ENCODE measurements around the gene TBATA.
"Not testable (repeated sequence)": the region's sequence is repeated elsewhere in the genome, so short reads cannot be mapped to it uniquely, and the experiment has no call there.

TBATA gene

DNA sequence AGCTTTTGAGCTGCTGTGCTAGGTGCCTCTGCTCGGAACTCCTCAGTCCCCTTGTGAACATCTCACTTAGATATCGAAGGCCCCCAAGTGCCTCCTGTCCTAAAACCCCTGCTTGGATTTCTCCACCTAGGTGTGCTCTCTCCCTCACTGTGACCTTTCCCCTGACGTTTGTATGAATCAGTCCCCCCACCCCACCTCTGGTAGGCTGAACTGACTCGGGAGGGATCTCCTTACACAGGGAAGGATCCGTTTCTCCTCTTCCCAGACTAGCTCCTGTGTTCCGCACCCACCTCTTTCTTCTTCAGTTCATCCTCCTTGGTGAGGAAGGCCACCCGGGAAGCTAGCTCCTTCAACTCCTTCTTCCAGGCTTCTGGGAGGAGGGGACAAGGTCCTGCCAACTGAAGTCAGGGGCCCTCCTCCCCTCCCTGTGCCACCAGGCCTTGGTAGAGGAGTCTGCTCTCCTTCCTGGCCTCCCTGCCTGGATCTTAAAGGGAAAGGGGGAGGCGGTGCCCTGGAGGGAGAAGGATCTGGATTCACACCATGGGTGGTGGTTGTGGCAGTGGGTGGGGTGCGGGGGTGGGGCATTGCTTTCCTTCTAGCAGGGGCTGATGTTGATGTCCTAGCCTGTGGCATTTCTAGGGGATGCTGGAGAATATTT, 6.8 kb downstream of the TBATA start:
- DNase-seq = no peak

DNA sequence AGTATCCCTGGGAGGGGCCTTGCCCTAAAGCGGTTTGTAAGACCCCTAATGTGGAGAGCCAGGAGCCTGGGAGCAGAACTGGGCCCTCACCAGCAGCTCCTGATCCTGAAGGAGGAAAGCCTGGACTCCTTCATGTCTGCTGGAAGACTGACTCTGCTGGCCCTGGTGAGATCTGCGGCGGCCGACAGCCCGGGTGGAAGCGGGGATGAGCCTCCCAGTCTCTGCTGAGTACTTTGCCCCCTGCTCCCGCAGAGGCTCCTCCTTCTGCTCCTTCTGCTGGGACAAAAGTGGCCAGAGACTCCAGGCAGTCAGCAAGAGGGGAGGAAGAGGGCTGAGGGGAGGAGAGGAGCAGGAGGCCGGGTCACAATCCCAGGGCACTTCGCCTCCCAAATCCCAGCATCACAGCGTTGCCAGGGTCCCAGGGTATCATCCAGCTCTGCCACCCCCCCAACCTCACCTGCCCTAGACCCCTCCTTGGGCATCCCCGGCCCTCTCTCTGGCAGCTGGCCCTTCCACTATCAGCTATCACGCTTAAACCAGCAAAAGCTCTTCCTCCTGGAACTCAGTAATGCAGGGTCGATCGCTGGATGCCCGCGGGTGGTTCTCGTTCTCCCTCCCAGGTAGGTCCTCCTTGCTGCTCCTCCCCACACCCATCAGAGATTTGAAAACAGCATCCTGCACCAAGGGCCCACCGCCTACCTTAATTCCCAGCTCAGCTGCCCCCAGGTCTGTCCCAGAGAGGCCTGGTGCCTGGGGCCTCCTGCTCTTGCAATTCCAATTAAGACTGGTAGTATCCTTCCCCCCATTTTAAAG, 7.9 kb downstream of the TBATA start:
- DNase-seq = no peak

DNA sequence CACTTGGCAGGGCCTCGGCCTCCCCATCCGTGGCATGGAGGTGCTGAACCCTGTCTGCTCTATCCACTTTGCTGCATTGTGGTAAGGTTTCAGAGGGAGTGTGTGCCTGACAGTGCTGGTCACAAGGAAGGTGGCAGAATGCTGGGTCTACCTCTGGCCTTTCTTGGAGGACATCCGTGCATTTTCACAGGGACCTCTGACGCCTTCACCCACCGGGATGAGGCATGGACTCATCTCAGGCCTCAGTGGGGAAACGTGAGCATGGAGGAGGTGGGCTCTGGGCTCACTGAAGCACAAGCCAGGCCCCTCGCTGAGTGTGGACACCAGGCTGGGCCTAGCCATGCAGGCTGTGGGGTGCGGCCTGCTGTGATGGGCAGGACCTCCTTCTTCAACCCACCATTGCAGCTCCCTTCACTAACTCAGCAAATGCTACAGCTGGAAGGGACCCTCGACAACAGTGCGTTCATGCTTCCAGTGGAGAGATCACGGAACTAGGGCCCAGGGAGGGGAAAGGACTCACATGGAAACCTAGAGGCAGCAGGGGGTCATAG, 8.6 kb downstream of the TBATA start:
- DNase-seq = no peak

DNA sequence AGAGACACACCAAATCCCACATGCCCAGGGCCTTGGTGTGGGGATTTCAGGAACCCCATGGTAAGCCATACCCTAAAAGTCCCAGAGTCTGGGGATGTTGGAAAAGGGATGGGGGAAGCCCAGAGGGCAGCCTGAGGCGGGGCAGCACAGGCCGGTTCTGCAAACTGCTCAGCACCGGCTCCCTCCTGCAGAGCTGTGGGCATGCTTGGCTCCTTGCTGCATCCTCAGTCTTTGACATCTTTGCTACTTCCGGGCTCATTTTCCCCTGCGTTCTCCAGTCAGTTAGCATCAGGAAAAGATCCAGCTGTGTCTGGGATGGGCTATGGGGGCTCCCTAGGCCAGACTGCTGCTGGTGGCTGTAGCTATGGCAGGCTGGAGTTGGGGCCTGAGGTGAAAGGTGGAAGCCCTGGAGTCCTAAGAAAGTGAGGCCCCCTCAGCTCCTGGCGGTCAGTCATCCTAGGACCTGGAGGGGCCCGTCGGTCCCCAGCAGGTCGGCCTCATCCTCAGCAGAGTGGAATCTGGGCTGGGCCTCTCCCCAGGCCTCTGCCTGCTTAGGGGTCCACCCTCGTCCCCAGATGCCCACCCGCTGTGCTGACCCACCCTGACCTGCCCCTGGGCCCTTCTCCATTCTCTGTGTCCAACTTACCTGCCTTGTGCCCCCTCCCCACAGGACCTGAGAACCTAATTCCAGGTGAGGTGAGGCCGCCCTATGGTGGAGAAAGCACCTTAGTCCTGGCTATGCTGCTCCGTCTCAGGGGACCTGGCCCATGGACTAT, 9.3 kb downstream of the TBATA start:
- DNase-seq = no peak

DNA sequence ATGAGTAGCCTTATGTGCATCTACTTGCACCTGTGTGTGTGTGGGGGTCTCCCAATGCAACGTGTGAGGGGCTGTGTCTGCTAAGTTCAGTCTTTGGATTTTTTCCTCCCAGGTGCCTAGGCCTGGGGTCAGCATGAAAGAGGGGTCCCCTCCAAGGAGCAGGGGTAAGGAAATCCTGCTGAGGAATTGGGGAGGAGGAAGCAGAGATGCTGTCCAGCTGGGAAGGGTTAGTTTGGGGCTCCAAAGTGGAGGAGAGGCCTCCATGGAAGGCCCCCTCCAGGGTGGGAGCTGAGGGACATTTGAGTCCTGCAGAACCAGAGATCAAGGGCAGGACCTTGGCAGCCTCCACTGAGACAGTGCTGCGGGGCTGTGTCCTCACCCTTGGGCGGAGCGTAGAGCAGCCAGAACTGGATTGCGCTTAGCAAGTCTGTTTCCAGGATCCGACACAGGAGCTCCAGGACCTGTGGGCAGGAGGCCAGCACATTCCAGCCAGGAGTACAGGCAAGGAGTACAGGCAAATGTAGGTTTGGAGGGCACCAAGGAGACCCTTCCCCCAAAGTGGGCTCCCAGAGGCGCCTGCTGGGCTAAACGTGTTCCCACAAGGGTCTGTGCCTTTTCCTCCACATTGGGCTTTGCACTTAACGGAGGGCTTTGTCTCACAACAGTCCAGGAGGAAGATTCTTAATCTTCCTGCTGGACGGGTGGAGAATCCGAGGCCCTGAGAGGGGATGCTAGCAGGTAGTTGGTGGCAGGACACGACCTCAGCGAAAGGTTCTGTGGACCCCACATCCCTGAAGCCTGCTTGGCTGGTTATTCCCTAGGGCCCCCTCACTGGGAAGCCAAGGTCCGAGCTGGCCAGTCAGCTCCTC, 10.1 kb downstream of the TBATA start:
- no peak for DNase-seq

DNA sequence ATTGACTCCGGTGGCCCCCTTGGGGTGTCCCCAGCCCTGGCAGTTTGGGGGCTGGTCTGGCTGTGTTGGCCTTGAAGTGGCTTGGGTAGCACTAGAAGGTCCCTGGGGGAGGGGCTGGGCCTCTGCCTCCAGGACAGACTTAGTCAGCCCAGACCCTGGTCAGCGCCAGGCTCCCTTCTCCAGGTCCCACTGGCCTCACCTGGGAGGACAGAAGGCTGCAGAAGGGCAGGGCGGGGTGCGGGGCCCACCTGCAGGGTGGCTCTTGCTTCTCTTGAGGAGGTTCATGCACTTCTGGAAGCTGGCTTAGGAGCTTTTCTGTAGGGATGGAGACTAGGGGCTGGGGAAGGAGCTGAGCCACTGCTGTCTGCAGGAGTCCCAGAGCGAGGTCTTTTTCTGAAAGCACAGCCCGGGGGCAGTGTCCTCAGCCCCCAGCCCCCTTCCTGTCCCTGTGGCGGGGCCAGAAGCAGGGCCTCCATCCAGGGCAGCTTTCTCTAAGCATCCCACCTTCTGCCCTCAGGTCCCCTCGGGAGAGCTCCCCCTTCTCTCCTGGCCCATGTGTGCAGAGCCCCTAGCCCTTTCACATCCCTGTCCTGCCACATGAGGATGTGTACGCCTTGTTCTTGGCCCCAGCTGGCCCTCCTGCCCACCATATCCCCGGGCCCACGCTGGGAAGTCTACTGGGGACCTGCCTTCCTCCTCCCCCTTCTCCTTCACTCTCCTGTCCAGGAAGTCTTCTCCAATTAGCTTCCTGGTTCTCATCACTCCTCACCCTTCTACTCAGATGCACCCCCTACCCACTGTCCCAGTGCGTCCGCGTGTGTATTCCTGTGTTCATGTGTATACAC, 11.0 kb downstream of the TBATA start:
- DNase-seq = no peak

DNA sequence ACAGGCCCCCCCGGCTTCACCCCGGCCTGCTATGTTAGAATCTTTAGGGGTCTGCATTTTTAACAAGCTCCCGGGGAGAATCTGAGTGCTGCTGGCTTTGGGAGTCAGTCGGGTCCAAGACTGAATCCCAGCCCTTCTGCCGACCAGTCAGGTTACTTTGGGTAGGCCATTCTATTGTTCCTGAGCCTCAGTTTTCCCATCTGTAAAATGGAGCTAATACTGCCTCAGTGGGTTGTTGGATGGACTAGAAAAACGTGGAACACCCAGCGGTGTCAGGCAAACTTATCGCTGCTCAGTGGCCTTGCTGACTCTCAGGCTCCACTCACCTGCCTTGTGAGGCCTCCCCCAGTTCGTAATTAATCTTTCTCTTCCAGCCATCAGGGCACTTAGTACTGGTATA, 11.7 kb downstream of the TBATA start:
- no peak for DNase-seq

DNA sequence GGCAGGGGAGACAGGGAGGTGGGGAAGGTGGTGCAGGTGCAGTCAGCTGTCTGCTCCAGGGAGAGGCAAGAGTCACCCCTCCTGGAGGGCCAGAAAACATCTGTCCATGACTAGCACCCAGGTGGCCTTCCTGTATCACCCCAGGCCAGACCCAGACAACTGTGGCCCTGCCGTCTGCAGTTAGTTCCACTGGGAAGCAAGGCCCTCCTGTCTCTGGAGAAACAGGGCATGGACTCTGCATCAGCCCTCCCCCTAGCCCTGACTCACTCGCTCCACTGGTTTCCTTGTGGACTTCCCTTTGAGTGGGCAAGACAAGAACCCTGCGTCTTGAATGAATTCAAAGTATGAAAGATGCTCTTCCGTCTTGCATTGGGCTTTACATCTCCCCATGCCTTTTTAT, 12.6 kb downstream of the TBATA start:
- peak; percentile 17 to 57 for DNase-seq

DNA sequence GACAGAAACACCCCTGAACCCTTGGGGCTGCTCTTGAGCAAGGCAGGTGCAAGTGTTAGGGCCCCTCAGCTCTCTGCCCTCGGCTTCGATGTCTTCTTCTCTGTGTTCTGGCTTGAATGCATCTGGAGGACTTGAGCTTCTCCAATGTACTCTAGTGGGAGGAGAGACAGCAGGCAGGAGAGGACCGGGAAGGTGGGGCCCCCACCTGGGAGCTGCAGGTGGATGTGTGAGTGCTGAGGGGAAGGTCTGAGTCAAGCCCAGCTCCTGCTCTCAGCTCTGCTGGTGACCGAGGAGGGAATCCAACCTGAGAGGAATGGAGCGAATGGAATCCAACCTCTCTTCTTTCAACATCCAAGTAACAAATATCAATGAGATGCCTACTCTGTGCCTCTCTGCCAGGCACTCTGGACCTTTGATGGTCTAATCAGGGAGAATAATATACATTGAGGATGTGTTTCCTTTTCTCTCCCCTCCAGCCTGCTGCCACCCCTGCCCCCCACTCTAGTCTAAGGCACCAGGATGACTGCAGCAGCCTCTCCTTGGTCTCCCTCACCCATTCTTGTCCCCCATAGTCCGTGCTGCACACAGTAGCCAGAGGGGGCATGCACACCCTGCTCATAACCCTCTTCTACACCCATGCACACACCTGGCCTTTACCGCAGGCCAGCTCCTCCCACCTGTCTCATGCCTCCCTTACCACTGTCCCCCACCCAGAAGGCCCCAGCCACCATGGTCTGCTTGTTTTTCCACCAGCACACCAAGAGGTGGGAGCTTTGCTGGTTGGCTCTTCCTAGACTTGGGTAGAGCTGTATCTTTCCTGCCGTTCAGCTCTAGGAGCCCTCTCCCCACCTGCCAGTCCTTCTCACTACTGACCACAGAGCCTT, 13.6 kb downstream of the TBATA start:
- DNase-seq = no peak

DNA sequence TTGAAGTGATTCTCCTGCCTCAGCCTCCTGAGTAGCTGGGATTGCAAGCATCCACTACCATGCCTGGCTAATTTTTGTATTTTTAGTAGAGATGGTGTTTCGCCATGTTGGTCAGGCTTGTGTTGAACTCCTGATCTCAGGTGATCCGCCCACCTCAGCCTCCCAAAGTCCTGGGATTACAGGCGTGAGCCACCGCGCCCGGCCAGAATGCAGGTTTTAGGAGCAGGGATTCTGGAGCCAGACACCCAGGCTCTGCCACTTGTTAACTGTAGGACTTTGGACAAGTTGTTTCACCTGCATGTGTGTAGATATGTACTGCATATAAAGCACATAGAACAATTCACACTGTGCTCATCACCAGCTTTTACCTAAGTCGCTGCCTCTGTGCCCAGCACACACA, 14.7 kb downstream of the TBATA start:
- DNase-seq = not testable (repeated sequence)

DNA sequence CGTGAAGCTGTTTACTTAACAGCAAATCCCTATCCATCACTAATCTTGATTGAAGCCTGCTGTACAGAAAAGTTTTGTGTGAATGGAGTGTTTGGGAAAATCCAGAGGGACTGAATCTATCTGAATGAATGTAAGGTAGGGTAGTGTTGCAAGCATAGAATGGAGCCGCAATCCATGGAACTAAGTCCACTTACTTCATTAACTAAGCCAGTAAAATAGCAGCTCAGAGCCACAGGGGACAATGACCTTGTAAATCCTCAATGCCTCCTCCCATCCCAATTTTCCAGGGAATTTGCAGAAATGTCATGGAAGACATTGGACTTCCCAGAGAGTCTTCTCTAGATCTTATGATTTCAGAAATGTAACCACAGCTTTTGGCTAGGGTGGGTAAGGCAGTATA, 15.2 kb downstream of the TBATA start:
- no peak for DNase-seq

DNA sequence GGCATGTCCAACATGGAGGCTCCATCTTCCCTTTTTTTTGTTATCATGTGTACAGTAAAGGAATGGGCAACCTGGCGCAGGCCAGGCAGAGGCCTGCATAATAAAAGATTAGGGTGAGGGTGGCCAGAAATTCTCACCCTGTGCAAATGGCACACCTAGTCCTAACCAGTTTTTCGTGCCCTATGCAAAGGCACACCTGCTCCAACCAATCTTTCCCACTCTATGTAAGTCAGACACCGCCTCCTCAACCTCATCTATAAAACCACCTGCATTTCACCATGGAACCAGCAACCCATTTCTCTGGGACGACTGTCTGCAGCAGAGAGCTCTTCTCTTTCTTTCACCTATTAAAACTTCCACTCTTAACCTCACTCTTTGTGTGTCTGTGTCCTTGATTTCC, 16.1 kb downstream of the TBATA start:
- no peak for DNase-seq

DNA sequence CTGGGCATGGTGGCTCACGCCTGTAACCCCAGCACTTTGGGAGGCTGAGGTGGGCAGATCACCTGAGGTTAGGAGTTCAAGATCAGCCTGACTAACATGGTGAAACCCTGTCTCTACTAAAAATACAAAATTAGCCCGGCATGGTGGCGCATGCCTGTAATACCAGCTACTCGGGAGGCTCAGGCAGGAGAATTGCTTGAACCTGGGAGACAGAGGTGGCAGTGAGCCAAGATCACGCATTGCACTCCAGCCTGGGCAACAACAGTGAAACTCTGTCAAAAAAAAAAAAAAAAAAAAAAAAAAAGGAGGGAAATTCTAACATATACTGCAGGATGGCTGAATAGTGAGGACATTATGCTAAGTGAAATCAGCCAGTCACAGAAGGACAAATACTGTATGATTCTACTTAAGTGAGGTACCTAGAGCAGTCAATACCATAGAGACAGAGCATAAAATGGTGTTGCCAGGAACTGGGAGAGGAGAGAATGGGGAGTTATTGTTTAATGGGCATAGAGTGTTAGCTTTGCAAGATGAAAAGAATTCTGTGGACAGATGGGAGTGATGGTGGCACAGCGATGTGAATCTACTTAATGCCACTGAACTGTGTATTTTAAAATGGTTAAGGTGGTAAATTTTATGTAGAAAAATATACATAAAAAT, 17.0 kb downstream of the TBATA start:
- DNase-seq = not testable (repeated sequence)

DNA sequence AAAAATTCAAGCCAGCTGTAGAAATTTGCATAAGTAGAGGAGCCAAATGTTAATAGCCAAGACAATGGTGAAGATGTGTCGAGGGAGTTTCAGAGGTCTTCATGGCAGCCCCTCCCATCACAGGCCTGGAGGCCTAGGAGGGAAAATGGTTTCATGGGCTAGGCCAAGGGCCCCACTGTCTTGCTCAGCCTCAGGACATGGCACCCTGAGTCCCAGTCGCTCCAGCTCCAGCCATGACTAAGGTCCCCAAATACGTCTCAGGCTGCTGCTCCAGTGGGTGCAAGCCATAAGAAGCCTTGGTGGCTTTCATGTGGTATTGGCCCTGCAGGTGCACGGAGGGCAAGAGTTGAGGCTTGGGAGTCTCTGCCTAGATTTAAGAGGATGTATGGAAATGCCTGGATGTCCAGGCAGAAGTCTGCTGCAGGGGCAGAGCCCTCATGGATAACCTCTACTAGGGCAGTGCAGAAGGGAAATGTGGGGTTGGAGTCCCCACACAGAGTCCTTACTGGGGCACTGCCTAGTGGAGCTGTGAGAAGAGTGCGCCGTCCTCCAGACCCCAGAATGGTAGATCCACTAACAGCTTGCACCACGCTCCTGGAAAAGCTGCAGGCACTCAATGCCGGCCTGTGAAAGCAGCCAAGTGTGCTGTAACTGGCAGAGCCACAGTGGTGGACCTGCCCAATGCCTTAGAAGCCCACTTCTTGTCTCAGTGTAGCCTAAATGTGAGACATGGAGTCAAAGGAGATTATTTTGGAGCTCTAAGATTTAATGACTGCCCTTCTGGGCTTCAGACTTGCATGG, 19.2 kb downstream of the TBATA start:
- DNase-seq = no peak

DNA sequence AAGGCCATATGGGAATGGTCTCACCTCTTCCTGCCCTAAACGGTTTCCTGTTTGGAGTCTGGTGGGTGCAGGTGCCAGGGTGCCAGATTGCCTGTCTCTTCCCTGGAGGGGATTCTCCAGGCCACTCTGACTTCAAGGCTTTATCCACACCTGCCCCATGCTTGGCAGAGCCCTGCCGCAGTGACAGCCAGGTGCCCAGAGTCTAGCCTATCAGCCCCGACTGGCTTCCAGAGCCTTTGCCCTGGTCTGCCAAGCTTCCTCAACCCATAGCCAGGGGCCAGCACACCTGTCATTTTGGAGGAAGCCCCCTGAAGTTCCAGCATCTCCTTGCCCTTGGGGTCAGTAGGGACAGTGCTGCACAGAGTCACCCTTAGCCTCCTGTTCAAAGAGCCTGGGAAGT, 21.6 kb downstream of the TBATA start:
- DNase-seq = no peak

DNA sequence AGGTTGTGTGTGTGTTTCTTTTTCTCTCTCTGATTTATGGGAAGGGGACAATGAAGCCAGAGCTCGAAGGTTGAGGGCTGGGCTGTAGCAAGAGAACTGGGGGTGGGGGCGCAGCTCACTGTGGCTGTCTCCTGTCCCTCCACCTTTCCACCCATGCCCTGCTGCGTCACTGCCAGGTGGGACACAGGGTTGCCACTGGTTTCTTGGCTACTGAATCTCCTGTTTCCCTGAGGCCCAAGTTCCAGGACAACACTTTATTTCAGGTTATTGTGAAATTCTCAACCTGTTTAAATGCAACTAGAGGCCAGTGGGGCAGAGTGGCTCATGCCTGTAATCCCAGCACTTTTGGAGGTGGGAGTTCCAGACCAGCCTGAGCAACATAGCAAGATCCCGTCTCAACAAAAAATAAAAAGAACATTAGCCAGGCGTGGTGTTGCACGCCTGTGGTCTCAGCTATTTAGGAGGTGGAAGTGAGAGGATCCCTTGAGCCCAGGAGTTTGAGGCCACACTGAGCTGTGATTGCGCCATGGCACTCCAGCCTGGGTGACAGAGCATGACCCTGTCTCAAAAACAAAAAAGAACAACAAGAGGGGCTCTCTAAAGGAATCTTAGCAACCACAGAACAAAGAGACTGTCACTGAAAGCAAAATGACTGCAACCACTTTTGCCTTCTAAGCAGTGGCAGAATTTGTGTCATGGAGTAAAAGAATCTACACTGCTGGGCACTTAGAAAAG, 22.6 kb downstream of the TBATA start:
- DNase-seq = peak; percentile 32 to 48

DNA sequence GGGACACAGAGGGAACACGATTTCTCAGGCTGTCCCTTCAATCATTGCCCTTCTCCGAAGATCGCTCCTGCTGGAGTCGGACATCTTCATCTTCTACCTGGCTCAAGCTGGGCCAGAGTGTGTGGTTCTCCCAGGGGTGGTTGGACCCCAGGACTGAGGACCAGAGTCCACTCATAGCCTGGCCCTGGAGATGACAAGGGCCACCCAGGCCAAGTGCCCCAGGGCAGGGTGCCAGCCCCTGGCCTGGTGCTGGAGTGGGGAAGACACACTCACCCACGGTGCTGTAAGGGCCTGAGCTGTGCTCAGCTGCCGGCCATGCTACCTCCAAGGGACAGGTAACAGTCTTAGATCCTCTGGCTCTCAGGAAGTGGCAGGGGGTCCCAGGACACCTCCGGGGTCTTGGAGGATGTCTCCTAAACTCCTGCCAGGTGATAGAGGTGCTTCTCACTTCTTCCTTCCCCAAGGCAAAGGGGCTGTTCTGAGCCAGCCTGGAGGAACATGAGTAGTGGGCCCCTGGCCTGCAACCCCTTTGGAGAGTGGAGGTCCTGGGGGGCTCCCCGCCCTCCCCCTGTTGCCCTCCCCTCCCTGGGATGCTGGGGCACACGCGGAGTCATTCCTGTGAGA, 23.3 kb downstream of the TBATA start:
- no peak for DNase-seq
